ENCODE data around the gene PROM2. TPM values are rescaled to one million over a fixed set of nuclear protein-coding genes. Genes with fewer than 3 reads are reported as not detected.

PROM2 gene
- total RNA-seq, 2 experiments from 2014 or later, result 0.48 TPM; not detected in 1

DNA sequence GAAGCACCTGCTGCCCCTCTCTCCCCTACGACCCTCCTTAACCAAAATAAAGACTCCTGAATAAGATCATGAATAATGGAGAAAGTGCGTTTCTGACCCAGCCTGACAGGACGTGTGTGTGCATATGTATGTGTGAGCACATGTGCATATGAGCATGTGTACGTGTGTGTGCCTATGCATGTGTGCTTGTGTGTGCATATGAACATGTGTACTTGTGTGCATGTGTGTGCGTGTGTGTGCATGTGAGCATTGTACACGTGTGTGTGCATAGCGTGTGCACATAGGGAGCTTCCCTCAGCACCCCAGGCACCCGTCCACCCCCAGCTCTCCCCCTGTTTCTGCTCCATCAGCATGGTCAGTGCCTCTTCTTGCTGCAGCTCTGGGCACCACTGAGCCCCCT lies 33.6 kb downstream of the PROM2 start:
- CTCF ChIA-PET, result no interaction called here

DNA sequence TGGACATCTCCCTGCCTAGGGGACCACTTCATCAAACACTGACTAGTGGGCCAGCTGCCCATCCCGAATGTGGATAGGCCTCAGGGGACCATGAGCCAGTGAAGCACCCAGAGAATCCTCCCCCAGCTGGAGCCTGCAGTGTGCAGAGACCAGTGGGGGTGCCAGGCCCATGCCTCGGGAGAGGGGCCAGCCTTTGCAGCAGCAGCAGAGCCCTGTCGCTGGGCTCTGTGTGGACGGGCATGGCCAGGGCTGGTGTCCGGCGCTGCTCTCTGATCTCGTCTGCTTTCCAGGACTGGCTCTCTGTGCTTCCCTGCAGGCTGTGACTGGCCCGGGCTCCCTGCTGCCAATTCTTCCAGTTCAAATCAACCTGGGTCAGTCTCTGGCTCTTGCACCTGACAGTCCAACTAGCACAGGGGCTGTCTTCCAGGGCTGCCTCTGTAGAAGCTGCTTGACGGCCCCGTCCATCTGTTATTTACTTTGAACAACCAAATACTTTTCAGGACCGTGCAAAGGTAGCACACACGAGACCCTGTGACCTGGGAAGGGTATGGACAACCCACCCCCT lies 34.3 kb downstream of the PROM2 start:
- CTCF ChIA-PET, result no interaction called here
- no peaks in the 10 kb centered on the region for H3K27me3 Mint-ChIP-seq
- H3K4me1 Mint-ChIP-seq (ENCODE audit: low read depth), result no peaks in the 10 kb centered on the region
- intact Hi-C loops (cut with micrococcal nuclease), result no loop called here
- DNase-seq, result no peak
- POLR2A ChIA-PET, result no interaction called here
- no peak overlapping the region for H3K27ac Mint-ChIP-seq
- H3K9me3 Mint-ChIP-seq, result no peaks in the 10 kb centered on the region
- H3K4me3 Mint-ChIP-seq, result no peak overlapping the region
- no peaks in the 10 kb centered on the region for H3K36me3 Mint-ChIP-seq

More for the DNA sequence above, 33.6 kb downstream of the PROM2 start:
- Mint-ChIP-seq H3K4me1 (ENCODE audit: low read depth) (no peaks in the 10 kb centered on the region), H3K27ac (no peak overlapping the region), H3K9me3 (no peaks in the 10 kb centered on the region), H3K36me3 (no peaks in the 10 kb centered on the region), H3K27me3 (no peaks in the 10 kb centered on the region), H3K4me3 (no peak overlapping the region)
- intact Hi-C loops (cut with micrococcal nuclease), result no loop called here
- POLR2A ChIA-PET, result no interaction called here
- no peak for DNase-seq

DNA sequence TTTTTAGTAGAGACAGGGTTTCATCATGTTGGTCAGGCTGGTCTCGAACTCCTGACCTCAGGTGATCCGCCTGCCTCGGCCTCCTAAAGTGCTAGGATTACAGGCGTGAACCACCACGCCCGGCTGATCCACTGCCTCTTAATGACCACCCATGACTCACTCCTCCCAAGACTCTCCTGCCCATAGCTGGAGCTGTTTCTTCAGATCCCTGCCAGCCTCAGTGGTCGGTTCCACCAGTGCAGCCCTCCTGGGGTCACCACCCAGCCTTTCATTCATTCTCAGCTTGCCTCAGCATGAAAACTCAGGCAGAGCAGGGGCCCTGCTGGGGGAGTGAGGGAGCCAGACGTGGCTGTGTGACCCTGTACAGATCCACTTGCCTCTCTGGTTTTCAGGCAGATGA lies 35.4 kb downstream of the PROM2 start:
- no peak overlapping the region for H3K27ac Mint-ChIP-seq
- no peaks in the 10 kb centered on the region for H3K27me3 Mint-ChIP-seq
- no peak overlapping the region for H3K4me3 Mint-ChIP-seq
- H3K36me3 Mint-ChIP-seq, result no peaks in the 10 kb centered on the region
- no peaks in the 10 kb centered on the region for H3K4me1 Mint-ChIP-seq (ENCODE audit: low read depth)
- ChIA-PET POLR2A (no interaction called here), CTCF (no interaction called here)
- intact Hi-C loops (cut with micrococcal nuclease), result no loop called here
- no peaks in the 10 kb centered on the region for H3K9me3 Mint-ChIP-seq
- no peak for DNase-seq

DNA sequence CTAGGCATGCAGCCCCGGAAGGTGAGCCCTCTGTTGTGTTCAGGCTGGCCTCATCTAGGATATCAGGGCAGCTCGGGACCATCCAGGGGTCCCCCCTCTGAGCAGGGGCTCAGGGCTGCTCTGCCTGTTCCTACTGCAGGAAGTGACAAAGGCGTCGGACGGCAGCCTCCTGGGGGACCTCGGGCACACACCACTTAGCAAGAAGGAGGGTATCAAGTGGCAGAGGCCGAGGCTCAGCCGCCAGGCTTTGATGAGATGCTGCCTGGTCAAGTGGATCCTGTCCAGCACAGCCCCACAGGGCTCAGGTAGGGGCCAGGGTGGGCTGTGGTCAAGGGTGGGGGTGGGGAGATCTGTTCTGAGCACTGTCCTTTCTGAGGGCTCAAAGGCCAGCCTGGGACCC lies 36.0 kb downstream of the PROM2 start:
- POLR2A ChIA-PET, result no interaction called here
- Mint-ChIP-seq H3K27ac (no peak overlapping the region), H3K9me3 (no peaks in the 10 kb centered on the region), H3K4me3 (no peak overlapping the region), H3K4me1 (ENCODE audit: low read depth) (no peaks in the 10 kb centered on the region), H3K27me3 (no peaks in the 10 kb centered on the region), H3K36me3 (no peaks in the 10 kb centered on the region)
- CTCF ChIA-PET, result no interaction called here
- intact Hi-C loops (cut with micrococcal nuclease), result loop anchor here (10.0 kb wide), 1 partner anchor 285 kb away; the partner anchor contains the start of gene MAL
- DNase-seq, result no peak

DNA sequence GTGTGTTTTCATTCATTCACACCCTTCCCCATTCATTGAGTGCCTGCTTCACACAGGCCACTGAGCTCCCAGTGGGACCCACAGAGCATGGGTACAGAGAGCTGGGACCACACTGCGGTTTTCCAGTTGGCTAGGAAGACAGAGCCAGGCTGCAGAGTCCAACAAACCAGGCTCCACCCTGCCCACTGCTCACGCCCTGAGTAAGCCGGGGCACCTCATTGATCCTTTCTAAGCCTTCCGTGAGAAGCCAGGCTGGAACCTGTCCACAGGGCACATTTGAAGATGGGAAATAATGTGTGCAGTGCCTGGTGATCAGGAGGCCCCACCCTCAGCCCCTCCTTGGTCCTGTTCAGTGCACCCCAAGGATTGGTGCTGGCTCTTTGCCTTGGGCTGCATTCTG lies 36.4 kb downstream of the PROM2 start:
- Mint-ChIP-seq H3K9me3 (no peaks in the 10 kb centered on the region), H3K36me3 (no peaks in the 10 kb centered on the region), H3K4me3 (no peak overlapping the region), H3K4me1 (ENCODE audit: low read depth) (no peaks in the 10 kb centered on the region), H3K27ac (no peak overlapping the region), H3K27me3 (no peaks in the 10 kb centered on the region)
- POLR2A ChIA-PET, result no interaction called here
- intact Hi-C loops (cut with micrococcal nuclease), result loop anchor here (1.0 to 10.0 kb wide), 2 partner anchors 17 to 286 kb away; partner anchors contain the start of gene MAL
- DNase-seq, result no peak
- CTCF ChIA-PET, result no interaction called here

DNA sequence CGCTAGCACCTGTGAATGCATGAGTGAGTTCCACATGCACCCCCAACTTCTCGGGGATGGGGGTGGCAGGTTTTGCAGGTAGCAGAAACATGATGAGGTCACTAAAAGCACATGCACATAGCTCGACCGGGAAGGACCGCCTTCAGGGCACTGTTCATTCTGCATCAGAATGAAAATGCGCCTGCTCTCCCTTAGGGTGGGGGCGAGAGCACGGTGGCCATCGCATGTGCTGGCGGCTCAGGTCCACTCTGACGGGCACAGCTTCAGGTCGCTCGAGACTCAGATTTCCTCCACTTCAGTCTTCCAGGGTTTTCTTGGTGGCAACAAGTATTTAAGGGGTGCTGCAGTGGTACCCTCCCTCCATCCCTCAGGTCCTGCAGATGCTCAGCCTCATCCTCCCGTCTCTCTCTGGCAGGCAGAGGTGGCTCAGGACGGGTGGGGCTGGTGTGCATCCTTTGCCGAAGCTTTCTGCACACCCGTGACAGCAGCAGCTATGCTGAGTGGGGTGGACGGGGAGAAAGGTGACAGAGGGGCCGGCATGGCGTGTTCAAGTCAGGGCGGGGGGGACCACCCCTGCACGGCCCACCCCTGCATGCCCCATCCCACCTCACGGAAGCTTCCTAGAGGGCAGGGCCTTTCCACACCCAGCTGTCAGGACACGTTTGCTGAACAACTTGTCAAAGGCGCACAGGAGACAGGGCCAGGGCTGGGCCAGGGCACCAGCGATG lies 37.7 kb downstream of the PROM2 start:
- Mint-ChIP-seq H3K4me3 (no peak overlapping the region), H3K4me1 (ENCODE audit: low read depth) (no peaks in the 10 kb centered on the region), H3K36me3 (no peaks in the 10 kb centered on the region), H3K9me3 (no peaks in the 10 kb centered on the region), H3K27me3 (no peaks in the 10 kb centered on the region), H3K27ac (no peak overlapping the region)
- ChIA-PET CTCF (no interaction called here), POLR2A (no interaction called here)
- intact Hi-C loops (cut with micrococcal nuclease), result loop anchor here (1.0 to 10.0 kb wide), 2 partner anchors 15 to 287 kb away; partner anchors contain the start of gene MAL
- no peak for DNase-seq

DNA sequence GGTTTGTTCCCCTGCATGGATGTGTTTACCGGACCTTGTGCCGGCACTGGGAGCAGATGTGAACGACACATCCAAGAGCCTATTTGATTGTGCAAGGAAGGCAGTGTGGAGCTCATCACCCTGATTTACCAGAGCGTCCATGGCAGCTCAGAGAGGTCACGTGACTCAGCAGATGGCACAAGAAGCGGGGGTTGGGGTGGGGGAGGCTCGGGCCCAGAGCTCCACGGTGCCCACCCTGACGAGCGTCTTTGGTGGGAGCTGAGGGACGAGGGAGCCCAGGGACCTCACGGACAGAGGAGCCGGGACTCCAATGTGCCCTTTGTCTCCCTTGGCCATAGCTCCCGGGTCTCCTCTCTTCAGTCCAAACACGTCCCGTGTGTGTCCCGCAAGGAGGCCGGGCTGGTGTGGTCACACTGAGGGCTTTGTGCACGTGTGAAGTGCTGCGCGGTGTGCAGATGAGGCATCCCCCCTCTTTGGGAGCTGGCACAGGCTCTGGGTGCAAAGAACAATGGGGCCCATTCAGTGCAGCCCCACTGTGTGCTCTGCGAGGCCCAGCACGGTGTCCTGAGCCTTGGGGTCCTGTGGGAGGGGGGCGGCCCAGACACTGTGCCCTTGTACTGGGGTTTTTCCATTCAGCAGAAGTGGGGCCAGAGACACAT lies 38.4 kb downstream of the PROM2 start:
- CTCF ChIA-PET, result no interaction called here
- intact Hi-C loops (cut with micrococcal nuclease), result loop anchor here (10.0 kb wide), 1 partner anchor 288 kb away; the partner anchor contains the start of gene MAL
- no peaks in the 10 kb centered on the region for H3K9me3 Mint-ChIP-seq

DNA sequence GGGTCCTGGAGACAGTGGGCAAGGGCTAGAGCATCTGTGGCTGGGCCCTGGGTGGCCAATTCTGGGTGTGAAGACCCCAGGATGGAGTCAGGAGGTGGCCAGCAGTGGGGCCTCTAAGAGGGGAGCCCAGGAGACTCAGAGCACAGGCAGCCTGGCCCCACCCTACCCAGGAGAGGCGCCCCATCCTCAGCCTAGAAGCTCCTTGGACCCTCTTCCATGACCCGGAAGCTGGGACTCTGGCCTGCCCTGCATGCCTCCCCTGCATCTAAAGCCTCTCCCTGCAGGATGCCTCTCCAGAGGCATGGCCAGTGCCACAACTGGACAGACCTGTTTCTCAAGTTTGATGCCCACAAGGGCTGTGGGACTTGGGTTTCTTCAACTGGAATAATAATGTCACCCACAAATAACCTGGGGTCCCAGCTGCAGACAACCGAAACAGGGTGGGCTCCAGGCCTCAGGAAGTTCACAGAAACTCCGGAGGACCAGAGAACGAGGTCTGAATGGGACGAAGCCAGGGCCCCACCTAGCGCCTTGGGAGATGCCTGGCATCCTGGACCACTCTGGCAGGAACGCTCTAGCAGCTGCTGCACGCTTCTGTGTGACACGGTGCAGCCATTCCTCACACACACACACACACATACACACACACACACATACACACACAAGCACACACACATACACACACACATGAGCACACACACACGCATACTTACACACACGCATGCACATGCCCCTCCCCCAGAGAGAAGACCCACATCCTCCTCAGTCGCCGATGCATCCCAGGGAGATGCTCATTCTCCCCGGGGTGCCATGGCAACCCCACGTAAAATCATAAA lies 39.3 kb downstream of the PROM2 start:
- Mint-ChIP-seq H3K27me3 (peaks cover 2% of the 10 kb centered on the region), H3K4me3 (no peak overlapping the region), H3K27ac (no peak overlapping the region), H3K4me1 (ENCODE audit: low read depth) (no peaks in the 10 kb centered on the region), H3K36me3 (no peaks in the 10 kb centered on the region), H3K9me3 (no peaks in the 10 kb centered on the region)
- ChIA-PET CTCF (no interaction called here), POLR2A (no interaction called here)
- intact Hi-C loops (cut with micrococcal nuclease), result loop anchor here (10.0 kb wide), 1 partner anchor 289 kb away; the partner anchor contains the start of gene MAL
- no peak for DNase-seq

More for the DNA sequence above, 38.4 kb downstream of the PROM2 start:
- Mint-ChIP-seq H3K36me3 (no peaks in the 10 kb centered on the region), H3K4me3 (no peak overlapping the region), H3K27ac (no peak overlapping the region), H3K4me1 (ENCODE audit: low read depth) (no peaks in the 10 kb centered on the region), H3K27me3 (peaks cover 2% of the 10 kb centered on the region)
- no peak for DNase-seq
- POLR2A ChIA-PET, result no interaction called here

DNA sequence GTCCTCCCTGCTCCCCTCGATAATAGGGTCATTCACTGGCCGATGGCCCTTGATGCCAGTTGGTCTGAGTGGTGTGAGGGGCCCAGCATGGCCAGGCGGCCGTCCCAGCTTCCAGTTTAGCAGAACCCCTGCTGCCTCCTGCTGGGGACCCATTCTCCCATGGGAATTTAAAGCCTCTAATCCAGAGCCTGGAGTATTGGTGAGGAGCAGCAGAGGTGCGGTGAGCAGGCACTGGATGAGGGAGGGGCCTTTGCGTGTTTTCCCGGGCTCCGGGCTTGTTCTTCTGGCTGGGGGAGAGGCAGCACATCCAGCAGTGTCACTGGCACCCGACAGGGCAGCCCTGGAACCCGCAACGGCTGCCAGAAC lies 40.3 kb downstream of the PROM2 start:
- POLR2A ChIA-PET, result no interaction called here
- Mint-ChIP-seq H3K27me3 (peaks cover 3% of the 10 kb centered on the region), H3K36me3 (no peaks in the 10 kb centered on the region), H3K4me1 (ENCODE audit: low read depth) (no peaks in the 10 kb centered on the region), H3K27ac (no peak overlapping the region), H3K9me3 (no peaks in the 10 kb centered on the region), H3K4me3 (no peak overlapping the region)
- intact Hi-C loops (cut with micrococcal nuclease), result loop anchor here (10.0 kb wide), 1 partner anchor 290 kb away; the partner anchor contains the start of gene MAL
- CTCF ChIA-PET, result no interaction called here
- DNase-seq, result no peak

DNA sequence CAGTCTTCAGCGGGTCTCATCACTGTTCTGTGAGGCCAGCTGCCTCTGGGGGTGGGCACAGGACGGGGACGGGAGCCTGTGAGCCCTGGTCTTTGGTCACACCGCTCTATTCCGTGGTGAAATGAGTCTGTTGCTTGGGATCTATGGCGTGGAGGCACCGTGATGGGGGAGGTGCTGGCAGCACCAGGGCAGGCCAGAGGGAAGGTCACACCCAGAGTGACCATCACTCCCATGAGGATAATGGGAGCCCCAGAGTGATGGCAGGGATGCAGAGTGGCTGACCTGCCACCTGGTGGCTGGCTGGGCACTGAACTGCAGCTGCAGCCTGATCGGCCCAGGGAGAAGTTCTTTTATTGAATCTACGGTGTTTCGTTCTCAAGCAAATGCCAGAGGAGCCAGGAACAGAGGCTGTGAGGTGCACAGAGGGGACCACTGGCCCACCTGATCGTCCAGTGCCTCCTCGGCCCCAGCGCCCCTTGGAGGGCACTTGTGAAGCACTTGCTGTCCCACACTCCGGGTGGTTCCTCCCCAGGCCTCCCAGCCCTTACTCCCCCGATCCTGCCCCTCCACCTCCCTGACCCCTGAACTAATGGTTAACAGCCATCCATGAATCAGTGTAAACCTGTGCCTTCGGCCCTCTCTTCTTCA lies 40.8 kb downstream of the PROM2 start:
- ChIA-PET POLR2A (no interaction called here), CTCF (no interaction called here)
- Mint-ChIP-seq H3K27me3 (peaks cover 3% of the 10 kb centered on the region), H3K9me3 (no peaks in the 10 kb centered on the region), H3K4me3 (no peak overlapping the region), H3K27ac (no peak overlapping the region), H3K36me3 (no peaks in the 10 kb centered on the region), H3K4me1 (ENCODE audit: low read depth) (no peaks in the 10 kb centered on the region)
- intact Hi-C loops (cut with micrococcal nuclease), result loop anchor here (10.0 kb wide), 1 partner anchor 290 kb away; the partner anchor contains the start of gene MAL
- DNase-seq, result no peak

DNA sequence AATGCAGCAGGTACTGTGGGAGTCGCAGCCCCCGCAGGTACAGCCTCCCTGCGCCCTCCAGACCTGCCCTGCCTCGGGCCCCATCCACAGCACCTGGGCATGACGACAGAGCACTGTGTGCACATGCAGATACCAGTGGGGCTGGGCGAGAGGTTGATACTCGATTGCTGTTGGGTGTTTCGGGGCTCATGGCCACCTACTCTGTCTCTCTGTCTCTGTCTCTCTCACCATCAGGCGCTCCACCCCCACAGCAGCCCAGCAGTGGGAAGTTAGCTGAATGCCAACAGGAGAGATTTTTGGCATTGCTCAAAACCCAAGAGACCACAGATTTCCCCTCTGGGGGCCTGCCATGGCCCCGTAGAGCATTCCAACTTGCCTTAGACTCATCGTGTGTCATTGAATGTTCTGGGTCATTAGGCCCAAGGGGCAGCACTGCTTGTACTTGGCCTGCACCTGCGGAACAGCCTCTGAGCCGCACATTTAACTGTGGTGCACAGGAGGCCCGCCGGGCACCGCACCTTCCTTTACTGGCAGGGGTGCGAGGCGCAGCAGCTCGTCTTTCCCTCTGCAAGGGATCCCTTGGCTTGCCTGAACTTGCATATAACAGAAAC lies 41.7 kb downstream of the PROM2 start:
- Mint-ChIP-seq H3K27me3 (peaks cover 3% of the 10 kb centered on the region), H3K9me3 (no peaks in the 10 kb centered on the region), H3K36me3 (no peaks in the 10 kb centered on the region), H3K4me1 (ENCODE audit: low read depth) (no peaks in the 10 kb centered on the region), H3K4me3 (no peak overlapping the region), H3K27ac (no peak overlapping the region)
- CTCF ChIA-PET, result no interaction called here
- POLR2A ChIA-PET, result no interaction called here
- no peak for DNase-seq
- intact Hi-C loops (cut with micrococcal nuclease), result loop anchor here (10.0 kb wide), 1 partner anchor 291 kb away; the partner anchor contains the start of gene MAL
